Panc1 (cell line): ENCODE data around the gene BHLHE40. TPM values are rescaled to one million over a fixed set of nuclear protein-coding genes. Genes with fewer than 3 reads are reported as not detected.

Experiments
- ATAC-seq: fragments of 200-7000 bp; cut with Tn5 transposase; 2 replicates; pipeline ENCODE4 v1.9.1; 2020; ENCODE audit warnings: mild to moderate bottlenecking, moderate library complexity
- BruUV-seq: library from RNA; stranded (reverse); fragments of 400-500 nt; replicated peaks from 2 replicates; lab custom pipeline; 2021; lab: Mats Ljungman, UMichigan
- CTCF ChIA-PET: fragments of 300-600 bp; sonication (Branson Sonifier 250); formaldehyde crosslinking; loops from one replicate; lab custom pipeline; 2022; ENCODE audit warnings: antibody characterized with exemption; lab: Charles Lee
- POLR2A ChIA-PET: fragments of 300-600 bp; sonication (Branson Sonifier 250); formaldehyde crosslinking; loops from one replicate; lab custom pipeline; 2022; ENCODE audit warnings: antibody characterized with exemption; lab: Charles Lee
- DNase-seq: peaks from one replicate; pipeline ENCODE4 v3.0.0-alpha.2; 2010; ENCODE audit warnings: low read depth, low spot score
- H3K27ac ChIP-seq: 2 replicates; pipeline ENCODE4 v1.5.1; 2011; ENCODE audit warnings: mild to moderate bottlenecking, low read length, inconsistent platforms
- H3K27me3 ChIP-seq: fragments of 200-500 bp; sonication (Bioruptor generic); 2 replicates; pipeline ENCODE4 v1.6.0; 2014; ENCODE audit warnings: low read length, inconsistent platforms; ENCODE audit not compliant: control insufficient read depth, insufficient read depth
- H3K36me3 ChIP-seq: fragments of 200-500 bp; sonication (Bioruptor generic); 2 replicates; pipeline ENCODE4 v1.5.1; 2014; ENCODE audit warnings: inconsistent platforms, mild to moderate bottlenecking, low read length, moderate library complexity; ENCODE audit not compliant: control insufficient read depth, insufficient read depth
- H3K4me1 ChIP-seq: 2 replicates; pipeline ENCODE4 v1.5.1; 2011; ENCODE audit warnings: inconsistent platforms, mild to moderate bottlenecking, low read length, moderate library complexity; ENCODE audit not compliant: control insufficient read depth, insufficient read depth
- H3K4me3 ChIP-seq, 2 experiments: 2 replicates each; pipeline ENCODE4 v1.5.1; 2011 to 2012; ENCODE audit warnings: low read depth in 2 of 2, low read length in 2 of 2, mild to moderate bottlenecking in 2 of 2, inconsistent platforms in 1 of 2, moderate library complexity in 1 of 2
- H3K9me3 ChIP-seq: fragments of 200-500 bp; sonication (Bioruptor generic); 2 replicates; pipeline ENCODE4 v1.5.1; 2014; ENCODE audit warnings: low read depth, mild to moderate bottlenecking, inconsistent platforms, low read length, moderate library complexity; ENCODE audit not compliant: control insufficient read depth, insufficient read depth
- CTCF ChIP-seq: fragments of 450-650 bp; IDR thresholded peaks from 2 replicates; pipeline ENCODE4 v1.5.1; 2017; ENCODE audit warnings: mild to moderate bottlenecking
- POLR2AphosphoS5 ChIP-seq: IDR thresholded peaks from 2 replicates; pipeline ENCODE4 v1.6.1; 2012; ENCODE audit warnings: mild to moderate bottlenecking, low read depth, low read length, moderate library complexity
- REST ChIP-seq, 2 experiments: IDR thresholded peaks; 2 replicates each; pipeline ENCODE4 v1.6.1; 2011 to 2012; ENCODE audit warnings: low read depth in 2 of 2, control low read depth in 1 of 2, low read length in 1 of 2, mild to moderate bottlenecking in 1 of 2, moderate library complexity in 1 of 2; ENCODE audit not compliant: insufficient read depth in 1 of 2
- SIN3A ChIP-seq: IDR thresholded peaks from 2 replicates; pipeline ENCODE4 v1.6.1; 2012; ENCODE audit warnings: low read depth, mild to moderate bottlenecking, low read length, moderate library complexity, borderline replicate concordance; ENCODE audit not compliant: insufficient read depth
- TCF7L2 ChIP-seq: IDR thresholded peaks from 2 replicates; pipeline ENCODE4 v1.6.1; 2011; ENCODE audit warnings: mild to moderate bottlenecking, low read depth, low read length, inconsistent platforms
- in situ Hi-C: cut with HindIII; loops from 2 replicates; pipeline ENCODE4 v1.10.0; 2016; ENCODE audit warnings: low sequenced_read_pairs, low pct_unique_long_range_greater_than_20kb
- intact Hi-C: fragments of 100-400 bp; cut with micrococcal nuclease; formaldehyde crosslinking; loops from one replicate; pipeline ENCODE4 v1.10.0; 2022; ENCODE audit not compliant: unreplicated experiment
- total RNA-seq: library from RNA; stranded (reverse); gene quantifications from one replicate; pipeline ENCODE4 v1.2.1, GENCODE V29; 2021; ENCODE audit not compliant: unreplicated experiment

BHLHE40 gene
- total RNA-seq, 1 experiment from 2014 or later = 78.4 TPM

GRCh38 chr3:4978204-4978965 lies 852 bp upstream of the BHLHE40 start:
- ChIA-PET POLR2A (interaction anchor here (0.6 to 2.9 kb wide), 12 partner anchors 10 to 302 kb away, joined by 3 to 25 read pairs (median 6); no protein-coding TSS in a partner anchor), CTCF (interaction anchor here (0.7 to 1.3 kb wide), 3 partner anchors 257 to 267 kb away, joined by 3 to 7 read pairs (median 4); no protein-coding TSS in a partner anchor)
- intact Hi-C loops (loop anchor here (5.0 kb wide), 1 partner anchor 321 kb away; no protein-coding TSS in a partner anchor), in situ Hi-C loops (no loop called here)
- Histone ChIP-seq H3K27me3 (no peaks in the 10 kb centered on the region), H3K36me3 (peaks cover 13% of the 10 kb centered on the region), H3K27ac (peak overlapping the region; percentile 97), H3K4me1 (peaks cover 18% of the 10 kb centered on the region), H3K9me3 (no peaks in the 10 kb centered on the region), H3K4me3 (peak overlapping the region; percentile 54 to 58)
- DNase-seq (no peak), ATAC-seq (peak; percentile 76)
- no TSS peak for BruUV-seq
- TF ChIP-seq CTCF = 0 out of 2 replicates have a peak, but pooled peaks have one; percentile 15
- no peak; a peak in 1 of 4 replicates for TF ChIP-seq REST (IDR thresholded peaks at IDR 0.05; ENCODE audit: insufficient read depth in 1 of 2, low read depth in 2 of 2, low read length in 1 of 2)
- 0 out of 2 replicates have a peak, but pooled peaks have one; percentile 65 for TF ChIP-seq SIN3A
- no peak; the same call in none of the 2 replicates for TF ChIP-seq TCF7L2

GRCh38 chr3:4978966-4979427 lies 240 bp upstream of the BHLHE40 start:
- CTCF ChIA-PET = interaction anchor here (0.7 to 1.3 kb wide), 3 partner anchors 258 to 267 kb away, joined by 3 to 7 read pairs (median 4); no protein-coding TSS in a partner anchor
- ATAC-seq = peak; percentile 70

More at GRCh38 chr3:4978966-4979427, 240 bp upstream of the BHLHE40 start:
- in situ Hi-C loops (no loop called here), intact Hi-C loops (loop anchor here (5.0 kb wide), 1 partner anchor 322 kb away; no protein-coding TSS in a partner anchor)
- peak overlapping the region; percentile 58 to 92; a peak in 3 of 4 replicates for H3K4me3 ChIP-seq
- H3K36me3 ChIP-seq = peaks cover 13% of the 10 kb centered on the region
- H3K27me3 ChIP-seq = no peaks in the 10 kb centered on the region
- peaks cover 18% of the 10 kb centered on the region for H3K4me1 ChIP-seq
- DNase-seq = no peak
- BruUV-seq = no TSS peak
- no peak overlapping the region; the same call in 1 of the 2 replicates for H3K27ac ChIP-seq
- no peaks in the 10 kb centered on the region for H3K9me3 ChIP-seq
- POLR2A ChIA-PET = interaction anchor here (0.6 to 2.9 kb wide), 12 partner anchors 9 to 302 kb away, joined by 3 to 25 read pairs (median 6); no protein-coding TSS in a partner anchor
- TF ChIP-seq TCF7L2 = no peak
- TF ChIP-seq REST (IDR thresholded peaks at IDR 0.05; ENCODE audit: insufficient read depth in 1 of 2, low read depth in 2 of 2, low read length in 1 of 2) = no peak
- no peak for TF ChIP-seq CTCF
- no peak for TF ChIP-seq POLR2AphosphoS5
